Measurements from ENCODE around the gene VAPB.

- TF ChIP-seq ZNF70 (CRISPR knock-in tag; IDR thresholded peaks at IDR 0.05), result no peak
- TF ChIP-seq BACH2 (CRISPR knock-in tag; IDR thresholded peaks at IDR 0.05; ENCODE audit: borderline replicate concordance), result no peak
- TF ChIP-seq, protein P1, sequence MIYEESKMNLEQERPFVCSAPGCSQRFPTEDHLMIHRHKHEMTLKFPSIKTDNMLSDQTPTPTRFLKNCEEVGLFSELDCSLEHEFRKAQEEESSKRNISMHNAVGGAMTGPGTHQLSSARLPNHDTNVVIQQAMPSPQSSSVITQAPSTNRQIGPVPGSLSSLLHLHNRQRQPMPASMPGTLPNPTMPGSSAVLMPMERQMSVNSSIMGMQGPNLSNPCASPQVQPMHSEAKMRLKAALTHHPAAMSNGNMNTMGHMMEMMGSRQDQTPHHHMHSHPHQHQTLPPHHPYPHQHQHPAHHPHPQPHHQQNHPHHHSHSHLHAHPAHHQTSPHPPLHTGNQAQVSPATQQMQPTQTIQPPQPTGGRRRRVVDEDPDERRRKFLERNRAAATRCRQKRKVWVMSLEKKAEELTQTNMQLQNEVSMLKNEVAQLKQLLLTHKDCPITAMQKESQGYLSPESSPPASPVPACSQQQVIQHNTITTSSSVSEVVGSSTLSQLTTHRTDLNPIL (CRISPR knock-in tag; IDR thresholded peaks at IDR 0.05; ENCODE audit: low read depth), result no peak
- no peak for TF ChIP-seq TSHZ2 (CRISPR knock-in tag; IDR thresholded peaks at IDR 0.05)
- TF ChIP-seq, protein P2, sequence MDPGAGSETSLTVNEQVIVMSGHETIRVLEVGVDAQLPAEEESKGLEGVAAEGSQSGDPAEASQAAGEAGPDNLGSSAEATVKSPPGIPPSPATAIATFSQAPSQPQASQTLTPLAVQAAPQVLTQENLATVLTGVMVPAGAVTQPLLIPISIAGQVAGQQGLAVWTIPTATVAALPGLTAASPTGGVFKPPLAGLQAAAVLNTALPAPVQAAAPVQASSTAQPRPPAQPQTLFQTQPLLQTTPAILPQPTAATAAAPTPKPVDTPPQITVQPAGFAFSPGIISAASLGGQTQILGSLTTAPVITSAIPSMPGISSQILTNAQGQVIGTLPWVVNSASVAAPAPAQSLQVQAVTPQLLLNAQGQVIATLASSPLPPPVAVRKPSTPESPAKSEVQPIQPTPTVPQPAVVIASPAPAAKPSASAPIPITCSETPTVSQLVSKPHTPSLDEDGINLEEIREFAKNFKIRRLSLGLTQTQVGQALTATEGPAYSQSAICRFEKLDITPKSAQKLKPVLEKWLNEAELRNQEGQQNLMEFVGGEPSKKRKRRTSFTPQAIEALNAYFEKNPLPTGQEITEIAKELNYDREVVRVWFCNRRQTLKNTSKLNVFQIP (CRISPR knock-in tag; IDR thresholded peaks at IDR 0.05; ENCODE audit: borderline replicate concordance, low read depth), result no peak
- no peak for TF ChIP-seq OSR1 (CRISPR knock-in tag; IDR thresholded peaks at IDR 0.05)
- no peak for TF ChIP-seq ZNF565 (CRISPR knock-in tag; conservative IDR thresholded peaks at IDR 0.05; ENCODE audit: low read depth)
Measured at GRCh38 chr20:58372806-58373205, 16.2 kb upstream of the VAPB start.
